HepG2 (cell line): ENCODE data around the gene KRTAP5-2.

Experiments
- CTCF ChIP-seq: sonication (generic); formaldehyde crosslinking; IDR thresholded peaks from 2 replicates; pipeline ENCODE4 v1.5.0; 2020; ENCODE audit warnings: mild to moderate bottlenecking, missing genetic modification reagents, moderate library complexity
- EP300 ChIP-seq, 3 experiments: sonication (generic) in 1 of 3; formaldehyde crosslinking in 1 of 3; IDR thresholded peaks; 2 replicates each; pipeline versions ENCODE4 v1.5.1 to v1.6.1; 2011 to 2020; ENCODE audit warnings: low read depth in 2 of 3, low read length in 2 of 3, borderline replicate concordance in 1 of 3, improper control_type of control experiment in 1 of 3, mild to moderate bottlenecking in 1 of 3, missing genetic modification reagents in 1 of 3, moderate library complexity in 1 of 3
- GLI4 ChIP-seq: sonication (generic); formaldehyde crosslinking; IDR thresholded peaks from 2 replicates; pipeline ENCODE4 v1.5.1; 2020; ENCODE audit warnings: missing genetic modification reagents, mild to moderate bottlenecking, moderate library complexity, borderline replicate concordance
- KLF11 ChIP-seq: IDR thresholded peaks from 2 replicates; pipeline ENCODE4 v1.6.1; 2016; ENCODE audit warnings: missing compliant biosample characterization
- PTBP1 ChIP-seq: fragments of 200-400 bp; formaldehyde crosslinking; IDR thresholded peaks from 2 replicates; pipeline ENCODE4 v1.6.1; 2018; ENCODE audit warnings: low read length, low read depth; ENCODE audit not compliant: poor library complexity, severe bottlenecking
- RAD21 ChIP-seq: fragments of 450-650 bp; formaldehyde crosslinking; IDR thresholded peaks from 2 replicates; pipeline ENCODE4 v1.5.0; 2020; ENCODE audit warnings: mild to moderate bottlenecking
- SIN3A ChIP-seq: IDR thresholded peaks from 2 replicates; pipeline ENCODE4 v1.6.1; 2011; ENCODE audit warnings: low read depth, mild to moderate bottlenecking, control low read depth, low read length, borderline replicate concordance
- SMARCC2 ChIP-seq: fragments of 450-650 bp; IDR thresholded peaks from 2 replicates; pipeline ENCODE4 v1.6.1; 2017; ENCODE audit warnings: antibody characterized with exemption, mild to moderate bottlenecking
- SP4 ChIP-seq: sonication (generic); formaldehyde crosslinking; IDR thresholded peaks from 2 replicates; pipeline ENCODE4 v1.8.1; 2023; ENCODE audit warnings: mild to moderate bottlenecking, missing genetic modification reagents
- ZNF430 ChIP-seq: sonication (generic); formaldehyde crosslinking; IDR thresholded peaks from 2 replicates; pipeline ENCODE4 v1.9.0; 2021; ENCODE audit warnings: mild to moderate bottlenecking, missing genetic modification reagents
- ZNF687 ChIP-seq: sonication (generic); formaldehyde crosslinking; IDR thresholded peaks from 2 replicates; pipeline ENCODE4 v1.5.1; 2020; ENCODE audit warnings: mild to moderate bottlenecking, missing genetic modification reagents, moderate library complexity

GRCh38 chr11:1574238-1574932 lies 23.7 kb downstream of the KRTAP5-2 start:
- TF ChIP-seq SMARCC2 (no peak), RAD21 (CRISPR knock-in tag) (peak; percentile 94), PTBP1 (no peak), SP4 (CRISPR knock-in tag) (0 out of 2 replicates have a peak, but pooled peaks have one; percentile 29), EP300 (IDR thresholded peaks at IDR 0.05; ENCODE audit: low read depth in 2 of 2, low read length in 2 of 2) (no peak), EP300 (CRISPR knock-in tag; IDR thresholded peaks at IDR 0.05; ENCODE audit: borderline replicate concordance) (no peak), ZNF430 (CRISPR knock-in tag) (no peak), SIN3A (no peak), ZNF687 (CRISPR knock-in tag) (peak; percentile 48; the same call in 1 of the 2 replicates), CTCF (peak; percentile 71), GLI4 (CRISPR knock-in tag) (no peak), KLF11 (CRISPR knock-in tag) (no peak)
